H1 (cell line): ENCODE measurements around the gene TEX35. TPM values are rescaled to one million over a fixed set of nuclear protein-coding genes. Genes with fewer than 3 reads are reported as not detected.

Source experiments
- CTCF ChIA-PET: fragments of 300-600 bp; sonication (Branson Sonifier 250); formaldehyde crosslinking; loops from one replicate; lab custom pipeline; 2021; ENCODE audit not compliant: partially characterized antibody; lab: Charles Lee
- POLR2A ChIA-PET: fragments of 300-600 bp; sonication (Branson Sonifier 250); formaldehyde crosslinking; loops from one replicate; lab custom pipeline; 2021; ENCODE audit warnings: inconsistent platforms; ENCODE audit not compliant: partially characterized antibody; lab: Charles Lee
- DNase-seq, 2 experiments: peaks; one replicate each; pipeline versions ENCODE4 v3.0.0 to v3.0.0-alpha.2; 2010 to 2022; ENCODE audit warnings: low spot score in 2 of 2, low read depth in 1 of 2, mixed read lengths in 1 of 2
- FAIRE-seq: peaks from 2 replicates; lab custom pipeline; 2011; peaks lifted over from hg19 to GRCh38; lab: Jason Lieb, UNC
- H2AFZ ChIP-seq: 2 replicates; pipeline ENCODE4 v1.8.1; 2012; ENCODE audit warnings: low read length, inconsistent platforms
- H2AK5ac ChIP-seq: 2 replicates; pipeline ENCODE4 v1.6.1; 2013; ENCODE audit warnings: low read depth, low read length
- H2BK120ac ChIP-seq: replicated peaks from 2 replicates; pipeline ENCODE3; 2013; ENCODE audit warnings: low read depth, low read length, inconsistent platforms
- H2BK12ac ChIP-seq: 2 replicates; pipeline ENCODE4 v1.6.1; 2013; ENCODE audit warnings: low read depth, low read length
- H2BK15ac ChIP-seq: 2 replicates; pipeline ENCODE4 v1.6.1; 2013; ENCODE audit warnings: low read length
- H2BK20ac ChIP-seq: 2 replicates; pipeline ENCODE4 v1.6.1; 2013; ENCODE audit warnings: low read length
- H2BK5ac ChIP-seq: 2 replicates; pipeline ENCODE4 v1.6.1; 2013; ENCODE audit warnings: low read depth, low read length
- H3K14ac ChIP-seq: 2 replicates; pipeline ENCODE4 v1.6.1; 2013; ENCODE audit warnings: inconsistent platforms; ENCODE audit not compliant: insufficient read length
- H3K18ac ChIP-seq: 2 replicates; pipeline ENCODE4 v1.6.1; 2013; ENCODE audit warnings: low read length; ENCODE audit errors: extremely low read depth
- H3K23ac ChIP-seq: 2 replicates; pipeline ENCODE4 v1.6.1; 2013; ENCODE audit warnings: inconsistent platforms; ENCODE audit not compliant: insufficient read length
- H3K23me2 ChIP-seq: 2 replicates; pipeline ENCODE4 v1.6.1; 2013; ENCODE audit warnings: low read depth, low read length
- H3K27ac ChIP-seq: 2 replicates; pipeline ENCODE4 v1.6.1; 2011; ENCODE audit warnings: low read depth, low read length, inconsistent platforms
- H3K27me3 ChIP-seq, 4 experiments: replicated peaks in 1 of 4; 1 replicate in 1 of 4; 2 replicates in 3 of 4; pipeline versions ENCODE4 v1.6.1 to v1.8.1; 2011 to 2013; ENCODE audit warnings: low read length in 3 of 4, mild to moderate bottlenecking in 3 of 4, inconsistent platforms in 2 of 4, mixed read lengths in 2 of 4, moderate library complexity in 1 of 4; ENCODE audit not compliant: control insufficient read depth in 3 of 4, insufficient read depth in 3 of 4; ENCODE audit errors: extremely low read depth in 1 of 4
- H3K36me3 ChIP-seq, 4 experiments: 2 replicates each; pipeline versions ENCODE4 v1.6.1 to v1.8.1; 2011 to 2013; ENCODE audit warnings: mild to moderate bottlenecking in 4 of 4, low read length in 3 of 4, moderate library complexity in 2 of 4, control low read depth in 1 of 4, inconsistent platforms in 1 of 4; ENCODE audit not compliant: insufficient read depth in 4 of 4, control insufficient read depth in 2 of 4
- H3K4ac ChIP-seq: replicated peaks from 2 replicates; pipeline ENCODE3; 2013; ENCODE audit warnings: low read length, low read depth, mixed read lengths, inconsistent platforms; ENCODE audit not compliant: insufficient read length
- H3K4me1 ChIP-seq, 4 experiments: replicated peaks in 1 of 4; 1 replicate in 1 of 4; 2 replicates in 3 of 4; pipeline versions ENCODE4 v1.6.1 to v1.8.1; 2011 to 2013; ENCODE audit warnings: low read length in 3 of 4, inconsistent platforms in 2 of 4, mixed read lengths in 1 of 4; ENCODE audit not compliant: insufficient read depth in 4 of 4, control insufficient read depth in 3 of 4
- H3K4me2 ChIP-seq, 2 experiments: 2 replicates each; pipeline versions ENCODE4 v1.6.1 to v1.8.1; 2011 to 2013; ENCODE audit warnings: low read depth in 2 of 2, low read length in 2 of 2, control low read depth in 1 of 2, inconsistent platforms in 1 of 2, mild to moderate bottlenecking in 1 of 2; ENCODE audit not compliant: insufficient read depth in 1 of 2
- H3K4me3 ChIP-seq, 4 experiments: fragments of 200-600, 300-600 bp in 1 of 4; sonication (generic), shearing (Covaris generic), sonication (Bioruptor Twin) in 1 of 4; 2 replicates each; pipeline versions ENCODE4 v1.5.1 to v1.8.1; 2011 to 2016; ENCODE audit warnings: low read length in 4 of 4, low read depth in 3 of 4, control low read depth in 2 of 4, inconsistent platforms in 2 of 4, mild to moderate bottlenecking in 2 of 4, mixed read lengths in 1 of 4, moderate library complexity in 1 of 4; ENCODE audit not compliant: insufficient read depth in 2 of 4; ENCODE audit errors: extremely low read depth in 1 of 4
- H3K56ac ChIP-seq: replicated peaks from 2 replicates; pipeline ENCODE3; 2013; ENCODE audit warnings: low read depth, mild to moderate bottlenecking, mixed read lengths, low read length, inconsistent platforms; ENCODE audit not compliant: insufficient read length
- H3K79me1 ChIP-seq: 2 replicates; pipeline ENCODE4 v1.6.1; 2013; ENCODE audit warnings: low read depth, low read length, control low read depth
- H3K79me2 ChIP-seq, 2 experiments: 2 replicates each; pipeline versions ENCODE4 v1.6.1 to v1.8.1; 2012 to 2013; ENCODE audit warnings: low read length in 2 of 2, mild to moderate bottlenecking in 2 of 2, inconsistent platforms in 1 of 2; ENCODE audit not compliant: insufficient read depth in 2 of 2, control insufficient read depth in 1 of 2
- H3K9ac ChIP-seq, 4 experiments: replicated peaks in 1 of 4; 1 replicate in 1 of 4; 2 replicates in 3 of 4; pipeline versions ENCODE4 v1.6.1 to v1.8.1; 2011 to 2013; ENCODE audit warnings: low read depth in 3 of 4, low read length in 3 of 4, control low read depth in 2 of 4, mild to moderate bottlenecking in 2 of 4, moderate library complexity in 2 of 4, inconsistent platforms in 1 of 4; ENCODE audit errors: extremely low read depth in 1 of 4
- H3K9me3 ChIP-seq, 2 experiments: 2 replicates each; pipeline versions ENCODE4 v1.6.1 to v1.8.1; 2012 to 2013; ENCODE audit warnings: mild to moderate bottlenecking in 2 of 2, moderate library complexity in 2 of 2, control low read depth in 1 of 2, inconsistent platforms in 1 of 2, low read depth in 1 of 2, low read length in 1 of 2, mixed read lengths in 1 of 2; ENCODE audit not compliant: insufficient read depth in 2 of 2
- H4K20me1 ChIP-seq, 2 experiments: replicated peaks in 1 of 2; 2 replicates each; pipeline versions ENCODE3 to v1.8.1; 2011 to 2013; ENCODE audit warnings: inconsistent platforms in 2 of 2, low read length in 2 of 2, mild to moderate bottlenecking in 1 of 2; ENCODE audit not compliant: insufficient read depth in 2 of 2, control insufficient read depth in 1 of 2
- H4K5ac ChIP-seq: 2 replicates; pipeline ENCODE4 v1.6.1; 2013; ENCODE audit warnings: low read length, low read depth, mixed read lengths, inconsistent platforms; ENCODE audit not compliant: insufficient read length
- H4K8ac ChIP-seq: 2 replicates; pipeline ENCODE4 v1.8.0; 2013; ENCODE audit warnings: mild to moderate bottlenecking, moderate library complexity, low read length, inconsistent platforms; ENCODE audit not compliant: insufficient read depth; ENCODE audit errors: extremely low read depth
- H4K91ac ChIP-seq: replicated peaks from 2 replicates; pipeline ENCODE3; 2013; ENCODE audit warnings: low read length, mixed read lengths, inconsistent platforms; ENCODE audit not compliant: insufficient read length
- ATF3 ChIP-seq: IDR thresholded peaks from 2 replicates; pipeline ENCODE4 v1.6.1; 2011; ENCODE audit warnings: low read depth, mild to moderate bottlenecking, low read length; ENCODE audit not compliant: insufficient read depth
- BACH1 ChIP-seq: IDR thresholded peaks from 2 replicates; pipeline ENCODE4 v1.6.1; 2012; ENCODE audit warnings: low read length, improper control_type of control experiment
- CHD2 ChIP-seq: IDR thresholded peaks from 2 replicates; pipeline ENCODE4 v1.6.1; 2012; ENCODE audit warnings: low read length, improper control_type of control experiment
- KDM1A ChIP-seq: fragments of 200-600, 300-600 bp; sonication (generic); IDR thresholded peaks from 2 replicates; pipeline ENCODE4 v1.7.1; 2016; ENCODE audit warnings: mild to moderate bottlenecking, low read length, borderline replicate concordance
- MAFK ChIP-seq: IDR thresholded peaks from 2 replicates; pipeline ENCODE4 v1.6.1; 2012; ENCODE audit warnings: low read depth, mild to moderate bottlenecking, improper control_type of control experiment, low read length
- PHF8 ChIP-seq: fragments of 200-600 bp; sonication (generic); conservative IDR thresholded peaks from 2 replicates; pipeline ENCODE4 v1.7.1; 2012; ENCODE audit warnings: low read depth, mild to moderate bottlenecking, inconsistent platforms, low read length, moderate library complexity
- POLR2A ChIP-seq, 2 experiments: IDR thresholded peaks; 1 replicate in 1 of 2; 2 replicates in 1 of 2; pipeline ENCODE4 v1.6.1; 2011; ENCODE audit warnings: low read depth in 2 of 2, low read length in 2 of 2, mild to moderate bottlenecking in 2 of 2; ENCODE audit errors: control extremely low read depth in 1 of 2
- SIN3A ChIP-seq, 2 experiments: IDR thresholded peaks in 1 of 2; conservative IDR thresholded peaks in 1 of 2; 2 replicates each; pipeline ENCODE4 v1.6.1; 2011 to 2012; ENCODE audit warnings: low read length in 2 of 2, improper control_type of control experiment in 1 of 2, low read depth in 1 of 2, mild to moderate bottlenecking in 1 of 2
- SIX5 ChIP-seq: IDR thresholded peaks from 2 replicates; pipeline ENCODE4 v1.6.1; 2011; ENCODE audit warnings: mild to moderate bottlenecking, low read depth, low read length
- TAF7 ChIP-seq: optimal IDR thresholded peaks from 2 replicates; pipeline ENCODE3; 2011; ENCODE audit warnings: low read depth, mild to moderate bottlenecking, inconsistent platforms, low read length, moderate library complexity, borderline replicate concordance
- WGBS, 2 experiments: shearing (Covaris generic) in 1 of 2; methylation state at CpG; one replicate each; pipeline versions ENCODE4 v1.1.6 to v1.1.7; 2013 to 2015; ENCODE audit warnings: low lambda C conversion rate in 2 of 2, mixed read lengths in 2 of 2, inconsistent platforms in 1 of 2, low coverage in 1 of 2, missing lambda C conversion rate in 1 of 2; ENCODE audit not compliant: insufficient replicate concordance in 2 of 2, insufficient coverage in 1 of 2, insufficient read length in 1 of 2; ENCODE audit errors: extremely low coverage in 1 of 2, missing lambda C conversion rate in 1 of 2; 5-methylcytosine and 5-hydroxymethylcytosine counted together
- polyA plus RNA-seq, 7 experiments: library from polyadenylated mRNA; depleted of rRNA in 3 of 7; stranded (reverse) in 5 of 7; unstranded in 2 of 7; fragments of >200 nt in 5 of 7; fragments of 200-250 nt in 2 of 7; gene quantifications; 1 replicate in 5 of 7; 2 replicates in 1 of 7; 4 replicates in 1 of 7; pipeline versions ENCODE4 v1.2.1 to v1.2.3, GENCODE V29; 2011 to 2013; ENCODE audit warnings: missing spikeins in 2 of 7, mixed read lengths in 2 of 7
- total RNA-seq: library from RNA; stranded (reverse); fragmentation: NEBNext Ultra II Directional; extraction: Animal tissue kit (Norgen Biotek cat#: 25700); gene quantifications from 2 replicates; pipeline ENCODE4 v1.2.1, GENCODE V29; 2021
- TF ChIP-seq, protein P1 (sequence below): IDR thresholded peaks from 2 replicates; pipeline ENCODE4 v1.6.1; 2012; ENCODE audit warnings: low read length, inconsistent platforms

TEX35 gene
- total and polyA plus RNA-seq, 2 of the 8 experiments (the other 6 are each of a cell fraction or from before 2014, with no cell fraction given), result 0.03 TPM; not detected in 1

DNA sequence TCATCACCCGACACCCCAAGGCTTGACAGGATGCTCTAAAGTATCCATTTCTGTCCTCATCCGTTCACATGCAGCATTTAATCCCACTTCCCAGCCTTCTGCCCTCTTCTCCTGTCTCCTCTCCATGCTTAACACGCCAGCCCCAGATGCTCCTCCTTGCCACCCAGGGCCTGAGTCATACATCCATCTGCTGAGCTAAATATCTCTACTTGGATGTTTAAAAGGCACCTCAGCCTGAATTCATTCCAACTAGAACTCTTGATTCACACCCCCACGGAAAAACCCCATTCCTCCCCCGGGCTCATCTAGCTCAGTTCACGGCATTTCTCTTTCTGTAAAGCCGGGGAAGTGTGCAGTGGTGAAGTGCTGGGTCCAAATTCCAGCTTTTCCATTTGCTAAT is 27.7 kb downstream of the TEX35 start:
- no peaks in the 10 kb centered on the region for H3K36me3 ChIP-seq
- no peak overlapping the region for H3K4me3 ChIP-seq
- H2BK12ac ChIP-seq, result no peak overlapping the region
- H2BK5ac ChIP-seq, result no peak overlapping the region
- no peak overlapping the region for H2AK5ac ChIP-seq
- H3K79me2 ChIP-seq, result no peaks in the 10 kb centered on the region
- H4K20me1 ChIP-seq, result no peaks in the 10 kb centered on the region
- no peak overlapping the region for H3K4me2 ChIP-seq
- no peaks in the 10 kb centered on the region; the same call in 1 of the 2 replicates for H3K79me1 ChIP-seq
- H2AFZ ChIP-seq, result no peak overlapping the region
- POLR2A ChIA-PET, result interaction anchor here (0.6 to 6.0 kb wide), 2 partner anchors 185 to 460 kb away, joined by 3 to 21 read pairs; partner anchors contain the start of gene RALGPS2
- H3K23me2 ChIP-seq, result peaks cover 10% of the 10 kb centered on the region
- H3K18ac ChIP-seq, result no peak overlapping the region
- no peak overlapping the region for H2BK120ac ChIP-seq
- H4K5ac ChIP-seq, result no peak overlapping the region
- H3K9ac ChIP-seq, result no peak overlapping the region
- H3K4ac ChIP-seq, result no peak overlapping the region
- WGBS, 2 experiments, result 85% methylated on average over 7 of the region's 7 CpGs; no CpG with 5 or more reads in 1 of the 2 experiments
- TF ChIP-seq PHF8, result no peak
- no peak for TF ChIP-seq BACH1
- no peak for TF ChIP-seq POLR2A (IDR thresholded peaks at IDR 0.05; ENCODE audit: control extremely low read depth in 1 of 2, low read depth in 2 of 2, low read length in 2 of 2)
- no peak for TF ChIP-seq SIN3A (conservative IDR thresholded peaks at IDR 0.05 in 1 of 2, IDR thresholded peaks at IDR 0.05 in 1 of 2; ENCODE audit: low read depth in 1 of 2, low read length in 2 of 2)
- no peak for TF ChIP-seq CHD2
- TF ChIP-seq ATF3, result no peak
- TF ChIP-seq, protein P1, sequence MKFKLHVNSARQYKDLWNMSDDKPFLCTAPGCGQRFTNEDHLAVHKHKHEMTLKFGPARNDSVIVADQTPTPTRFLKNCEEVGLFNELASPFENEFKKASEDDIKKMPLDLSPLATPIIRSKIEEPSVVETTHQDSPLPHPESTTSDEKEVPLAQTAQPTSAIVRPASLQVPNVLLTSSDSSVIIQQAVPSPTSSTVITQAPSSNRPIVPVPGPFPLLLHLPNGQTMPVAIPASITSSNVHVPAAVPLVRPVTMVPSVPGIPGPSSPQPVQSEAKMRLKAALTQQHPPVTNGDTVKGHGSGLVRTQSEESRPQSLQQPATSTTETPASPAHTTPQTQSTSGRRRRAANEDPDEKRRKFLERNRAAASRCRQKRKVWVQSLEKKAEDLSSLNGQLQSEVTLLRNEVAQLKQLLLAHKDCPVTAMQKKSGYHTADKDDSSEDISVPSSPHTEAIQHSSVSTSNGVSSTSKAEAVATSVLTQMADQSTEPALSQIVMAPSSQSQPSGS, result no peak
- no peak for TF ChIP-seq MAFK
- no peak for TF ChIP-seq KDM1A
- TF ChIP-seq TAF7, result no peak
- TF ChIP-seq SIX5, result no peak
- FAIRE-seq (no peak), DNase-seq (no peak)
- no peak overlapping the region for H2BK20ac ChIP-seq
- no peak overlapping the region for H4K8ac ChIP-seq
- H3K56ac ChIP-seq, result no peak overlapping the region
- H4K91ac ChIP-seq, result no peak overlapping the region
- H3K23ac ChIP-seq, result no peak overlapping the region
- no peak overlapping the region for H2BK15ac ChIP-seq
- H3K4me1 ChIP-seq, result peaks cover 0 to 8% (median 3%) of the 10 kb centered on the region in 4 experiments; a peak in 2 of 7 replicates
- no peak overlapping the region for H3K14ac ChIP-seq
- H3K9me3 ChIP-seq, result no peaks in the 10 kb centered on the region
- no peak overlapping the region for H3K27ac ChIP-seq
- CTCF ChIA-PET, result interaction anchor here (0.8 to 9.1 kb wide), 10 partner anchors 11 to 593 kb away, joined by 3 to 92 read pairs (median 4); no protein-coding TSS in a partner anchor
- H3K27me3 ChIP-seq, result no peaks in the 10 kb centered on the region; a peak in 1 of 7 replicates
